ENCODE data around the gene PTMA.

The PTMA gene

GRCh38 chr2:231727621-231728020 is 19.3 kb downstream of the PTMA start:
- TF ChIP-seq CREB1 (IDR thresholded peaks at IDR 0.05; ENCODE audit: low read depth) (no peak), RAD21 (IDR thresholded peaks at IDR 0.05; ENCODE audit: low read depth) (no peak), TCF12 (IDR thresholded peaks at IDR 0.05; ENCODE audit: low read depth) (no peak), TEAD4 (IDR thresholded peaks at IDR 0.05) (no peak), EP300 (IDR thresholded peaks at IDR 0.05; ENCODE audit: borderline replicate concordance) (no peak), FOXM1 (IDR thresholded peaks at IDR 0.05; ENCODE audit: borderline replicate concordance, low read depth) (no peak), TAF1 (IDR thresholded peaks at IDR 0.05; ENCODE audit: low read depth) (no peak)

GRCh38 chr2:231732604-231733003 is 24.3 kb downstream of the PTMA start:
- TF ChIP-seq CEBPB (IDR thresholded peaks at IDR 0.05) (no peak), YY1 (IDR thresholded peaks at IDR 0.05; ENCODE audit: low read depth) (no peak)

GRCh38 chr2:231737761-231738160 is 29.4 kb downstream of the PTMA start:
- TF ChIP-seq TAF1 (IDR thresholded peaks at IDR 0.05; ENCODE audit: low read depth) (no peak), TEAD4 (IDR thresholded peaks at IDR 0.05) (no peak), NFIC (IDR thresholded peaks at IDR 0.05) (no peak), TCF12 (IDR thresholded peaks at IDR 0.05; ENCODE audit: low read depth) (no peak), CREB1 (IDR thresholded peaks at IDR 0.05; ENCODE audit: low read depth) (no peak), MAX (IDR thresholded peaks at IDR 0.05) (no peak), EP300 (IDR thresholded peaks at IDR 0.05; ENCODE audit: borderline replicate concordance) (no peak), FOXM1 (IDR thresholded peaks at IDR 0.05; ENCODE audit: borderline replicate concordance, low read depth) (no peak), ZBTB7A (IDR thresholded peaks at IDR 0.05; ENCODE audit: low read depth) (no peak), RAD21 (IDR thresholded peaks at IDR 0.05; ENCODE audit: low read depth) (no peak), CEBPB (IDR thresholded peaks at IDR 0.05) (no peak), EGR1 (IDR thresholded peaks at IDR 0.05) (no peak), REST (IDR thresholded peaks at IDR 0.05; ENCODE audit: low read depth) (no peak), YY1 (IDR thresholded peaks at IDR 0.05; ENCODE audit: low read depth) (no peak), USF1 (IDR thresholded peaks at IDR 0.05) (no peak)

GRCh38 chr2:231743376-231744116 is 35.2 kb downstream of the PTMA start:
- TF ChIP-seq TEAD4 (IDR thresholded peaks at IDR 0.05) (no peak), CREB1 (IDR thresholded peaks at IDR 0.05; ENCODE audit: low read depth) (no peak), TAF1 (IDR thresholded peaks at IDR 0.05; ENCODE audit: low read depth) (no peak), YY1 (IDR thresholded peaks at IDR 0.05; ENCODE audit: low read depth) (no peak), REST (IDR thresholded peaks at IDR 0.05; ENCODE audit: low read depth) (no peak), FOXM1 (IDR thresholded peaks at IDR 0.05; ENCODE audit: borderline replicate concordance, low read depth) (no peak), TCF12 (IDR thresholded peaks at IDR 0.05; ENCODE audit: low read depth) (no peak)

GRCh38 chr2:231745303-231746038 is 37.1 kb downstream of the PTMA start:
- TF ChIP-seq YY1 (IDR thresholded peaks at IDR 0.05; ENCODE audit: low read depth) (no peak), CREB1 (IDR thresholded peaks at IDR 0.05; ENCODE audit: low read depth) (no peak), ZBTB7A (IDR thresholded peaks at IDR 0.05; ENCODE audit: low read depth) (no peak), TAF1 (IDR thresholded peaks at IDR 0.05; ENCODE audit: low read depth) (no peak), FOXM1 (IDR thresholded peaks at IDR 0.05; ENCODE audit: borderline replicate concordance, low read depth) (no peak), USF1 (IDR thresholded peaks at IDR 0.05) (no peak), TEAD4 (IDR thresholded peaks at IDR 0.05) (no peak)

Data from Ishikawa (cell line).